Measurements from ENCODE around the gene FLNA. TPM values are rescaled to one million over a fixed set of nuclear protein-coding genes. Genes with fewer than 3 reads are reported as not detected.
"Not testable (repeated sequence)": the region's sequence is repeated elsewhere in the genome, so short reads cannot be mapped to it uniquely, and the experiment has no call there.

FLNA gene
- total RNA-seq, 6 donors from 2014 or later: 800 to 1,760 (median 1,298) TPM

DNA sequence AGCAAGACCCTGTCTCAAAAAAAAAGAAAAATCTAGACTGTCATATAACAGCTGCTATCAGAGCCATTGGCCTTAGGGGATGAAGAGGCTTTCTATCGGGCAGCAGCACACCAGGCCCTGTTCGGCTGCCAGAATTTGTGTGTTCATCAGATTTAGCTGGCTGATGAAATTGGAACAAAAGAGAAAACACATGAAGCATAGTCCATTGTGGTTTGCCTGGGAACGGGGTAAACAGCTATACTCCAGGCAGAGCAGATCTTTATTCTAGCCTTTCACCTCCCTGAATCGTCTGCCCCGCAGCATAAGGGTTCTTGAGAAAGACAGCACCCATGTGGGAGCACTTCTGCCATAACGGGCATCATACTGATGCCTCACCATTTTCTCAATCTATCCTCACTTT lies 67.2 kb downstream of the FLNA start:
- Histone ChIP-seq H3K4me3 (no peak overlapping the region), H3K27me3 (no peaks in the 10 kb centered on the region), H3K36me3 (no peaks in the 10 kb centered on the region), H3K27ac (no peak overlapping the region), H3K4me1 (peaks cover 0 to 5% (median 0%) of the 10 kb centered on the region in 4 donors), H3K9me3 (no peaks in the 10 kb centered on the region)
- 76 to 84% methylated on average over 5 to 6 of the region's 6 CpGs for WGBS, 2 donors
- no peak for ATAC-seq (ENCODE audit: low FRiP score in 2 of 2)
- TF ChIP-seq, protein P1, sequence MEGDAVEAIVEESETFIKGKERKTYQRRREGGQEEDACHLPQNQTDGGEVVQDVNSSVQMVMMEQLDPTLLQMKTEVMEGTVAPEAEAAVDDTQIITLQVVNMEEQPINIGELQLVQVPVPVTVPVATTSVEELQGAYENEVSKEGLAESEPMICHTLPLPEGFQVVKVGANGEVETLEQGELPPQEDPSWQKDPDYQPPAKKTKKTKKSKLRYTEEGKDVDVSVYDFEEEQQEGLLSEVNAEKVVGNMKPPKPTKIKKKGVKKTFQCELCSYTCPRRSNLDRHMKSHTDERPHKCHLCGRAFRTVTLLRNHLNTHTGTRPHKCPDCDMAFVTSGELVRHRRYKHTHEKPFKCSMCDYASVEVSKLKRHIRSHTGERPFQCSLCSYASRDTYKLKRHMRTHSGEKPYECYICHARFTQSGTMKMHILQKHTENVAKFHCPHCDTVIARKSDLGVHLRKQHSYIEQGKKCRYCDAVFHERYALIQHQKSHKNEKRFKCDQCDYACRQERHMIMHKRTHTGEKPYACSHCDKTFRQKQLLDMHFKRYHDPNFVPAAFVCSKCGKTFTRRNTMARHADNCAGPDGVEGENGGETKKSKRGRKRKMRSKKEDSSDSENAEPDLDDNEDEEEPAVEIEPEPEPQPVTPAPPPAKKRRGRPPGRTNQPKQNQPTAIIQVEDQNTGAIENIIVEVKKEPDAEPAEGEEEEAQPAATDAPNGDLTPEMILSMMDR (IDR thresholded peaks at IDR 0.05): no peak
- TF ChIP-seq EP300 (IDR thresholded peaks at IDR 0.05) (no peak), POLR2A (IDR thresholded peaks at IDR 0.05) (no peak), POLR2AphosphoS5 (IDR thresholded peaks at IDR 0.05) (no peak)
- no peak for DNase-seq

DNA sequence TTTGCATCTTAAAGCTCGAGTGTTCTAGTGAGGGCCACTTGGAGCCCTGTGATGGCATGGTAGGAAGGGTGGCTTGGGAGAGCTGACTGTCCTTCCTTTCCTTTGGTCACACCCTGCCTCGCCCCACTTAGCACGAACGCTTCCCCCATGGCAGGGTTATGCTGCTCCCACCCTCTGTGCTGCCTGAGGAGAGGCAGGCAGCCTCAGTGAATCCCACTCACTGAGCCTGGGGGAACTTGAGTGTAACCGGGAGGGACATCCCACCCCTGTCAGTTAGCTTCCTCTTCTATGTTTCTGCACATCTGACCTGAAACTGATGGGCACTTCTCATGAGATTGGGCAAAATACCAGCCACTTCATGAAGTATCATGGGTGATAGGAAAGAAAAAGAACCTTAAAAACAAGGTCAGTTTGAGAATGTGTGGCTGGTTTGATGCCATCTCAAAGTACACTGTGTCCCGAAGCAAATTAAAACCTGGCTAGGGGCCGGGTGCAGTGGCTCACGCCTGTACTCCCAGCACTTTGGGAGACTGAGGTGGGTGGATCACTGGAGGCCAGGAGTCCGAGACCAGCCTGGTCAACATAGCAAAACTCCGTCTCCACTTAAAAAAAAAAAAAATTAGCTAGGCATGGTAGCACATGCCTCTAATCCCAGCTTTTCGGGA lies 68.8 kb downstream of the FLNA start:
- peaks cover 0 to 5% (median 0%) of the 10 kb centered on the region in 4 donors for H3K4me1 ChIP-seq
- ATAC-seq (ENCODE audit: low FRiP score in 2 of 2) (no peak), DNase-seq (no peak)
- H3K27ac ChIP-seq: no peak overlapping the region
- H3K27me3 ChIP-seq: no peaks in the 10 kb centered on the region
- no peaks in the 10 kb centered on the region for H3K9me3 ChIP-seq
- no peaks in the 10 kb centered on the region for H3K36me3 ChIP-seq
- H3K4me3 ChIP-seq: no peak overlapping the region
- TF ChIP-seq POLR2AphosphoS5 (IDR thresholded peaks at IDR 0.05): no peak
- TF ChIP-seq POLR2A (IDR thresholded peaks at IDR 0.05): no peak
- TF ChIP-seq, protein P1 (IDR thresholded peaks at IDR 0.05): no peak
- no peak for TF ChIP-seq EP300 (IDR thresholded peaks at IDR 0.05)
- 81 to 88% methylated on average over 9 to 11 of the region's 11 CpGs for WGBS, 2 donors

DNA sequence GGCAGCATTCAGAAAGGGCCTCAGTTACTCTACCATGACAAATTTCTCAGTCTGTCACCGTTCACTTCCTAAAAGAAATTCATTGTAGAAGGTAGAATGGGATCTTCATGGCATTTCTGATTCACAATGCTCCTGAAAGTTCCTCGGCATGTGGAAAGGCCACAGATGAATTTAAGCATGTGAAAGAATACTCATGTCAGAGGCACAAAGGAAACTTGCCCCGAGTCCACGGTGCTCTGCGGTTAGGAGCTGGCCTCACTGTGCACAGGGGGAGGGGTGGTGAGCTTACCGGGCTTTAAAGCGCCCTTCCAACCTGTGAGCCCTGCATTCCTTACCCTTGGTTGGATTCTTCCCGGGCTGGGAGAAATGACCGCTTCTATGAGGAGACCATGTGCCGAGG lies 69.6 kb downstream of the FLNA start:
- Histone ChIP-seq H3K9me3 (no peaks in the 10 kb centered on the region), H3K27ac (no peak overlapping the region), H3K36me3 (no peaks in the 10 kb centered on the region), H3K4me1 (peaks cover 0 to 5% (median 0%) of the 10 kb centered on the region in 4 donors), H3K4me3 (no peak overlapping the region), H3K27me3 (no peaks in the 10 kb centered on the region)
- TF ChIP-seq, protein P1 (IDR thresholded peaks at IDR 0.05): no peak
- TF ChIP-seq POLR2A (IDR thresholded peaks at IDR 0.05) (no peak), POLR2AphosphoS5 (IDR thresholded peaks at IDR 0.05) (no peak), EP300 (IDR thresholded peaks at IDR 0.05) (no peak)
- DNase-seq: no peak
- ATAC-seq (ENCODE audit: low FRiP score in 2 of 2): no peak
- WGBS, 2 donors: 85 to 86% methylated on average over 2 to 10 of the region's 10 CpGs

DNA sequence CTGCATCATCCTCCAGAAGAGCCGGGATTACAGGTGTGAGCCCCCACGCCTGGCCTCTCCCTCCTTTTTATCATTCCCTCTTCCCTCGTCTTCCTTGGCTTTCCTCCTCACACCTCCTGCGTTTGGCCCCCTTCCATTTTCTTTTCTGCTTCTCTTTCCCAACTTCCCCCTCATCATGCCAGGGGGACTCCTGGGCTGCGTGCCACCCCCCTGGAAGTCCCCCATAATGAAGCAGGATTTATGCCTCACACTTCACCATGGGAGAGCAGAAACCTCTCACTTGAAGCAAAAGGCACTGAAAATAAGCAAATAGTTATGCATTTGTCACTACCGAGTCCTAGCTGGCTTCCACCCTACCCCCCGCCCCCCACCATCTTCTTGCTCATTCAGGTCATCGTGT lies 71.0 kb downstream of the FLNA start:
- no peaks in the 10 kb centered on the region for H3K36me3 ChIP-seq
- no peak overlapping the region for H3K27ac ChIP-seq
- no peaks in the 10 kb centered on the region for H3K27me3 ChIP-seq
- 60 to 72% methylated on average over 6 to 8 of the region's 8 CpGs for WGBS, 2 donors
- DNase-seq (no peak), ATAC-seq (ENCODE audit: low FRiP score in 2 of 2) (no peak)
- no peak overlapping the region for H3K4me3 ChIP-seq
- peaks cover 0 to 4% (median 0%) of the 10 kb centered on the region in 4 donors for H3K4me1 ChIP-seq
- TF ChIP-seq POLR2A (IDR thresholded peaks at IDR 0.05) (no peak), EP300 (IDR thresholded peaks at IDR 0.05) (no peak), POLR2AphosphoS5 (IDR thresholded peaks at IDR 0.05) (no peak)
- TF ChIP-seq, protein P1 (IDR thresholded peaks at IDR 0.05): no peak
- H3K9me3 ChIP-seq: no peaks in the 10 kb centered on the region

DNA sequence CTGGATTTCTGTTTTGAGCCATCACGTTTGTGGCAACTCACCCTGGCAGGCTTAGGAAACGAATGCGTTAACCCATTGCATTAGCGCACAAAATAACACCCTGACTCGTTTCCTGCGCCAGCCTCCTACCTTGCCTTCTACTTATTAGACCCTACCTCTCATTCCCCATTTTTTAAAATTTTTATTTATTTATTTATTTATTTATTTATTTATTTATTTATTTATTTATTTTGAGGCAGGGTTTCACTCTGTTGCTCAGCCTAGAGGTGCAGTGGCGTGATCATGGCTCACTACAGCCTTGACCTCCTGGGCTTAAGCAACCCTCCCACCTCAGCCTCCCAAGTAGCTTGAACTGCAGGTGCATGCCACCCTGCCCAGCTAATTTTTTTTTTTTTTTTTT lies 71.4 kb downstream of the FLNA start:
- H3K27me3 ChIP-seq; H3K36me3 ChIP-seq; DNase-seq; H3K27ac ChIP-seq; H3K4me3 ChIP-seq; ATAC-seq (ENCODE audit: low FRiP score in 2 of 2); H3K4me1 ChIP-seq; H3K9me3 ChIP-seq: not testable (repeated sequence)
- WGBS, 2 donors: 76 to 94% methylated on average over 6 to 7 of the region's 7 CpGs
